Measurements from ENCODE around the gene GAB2.
A peak's percentile ranks its signal among the peaks of the same experiment; 100 is the strongest.
"Not testable (repeated sequence)": the region's sequence is repeated elsewhere in the genome, so short reads cannot be mapped to it uniquely, and the experiment has no call there.

The GAB2 gene

GRCh38 chr11:78357924-78358323 lies 59.7 kb downstream of the GAB2 start:
- H3K9me3 Mint-ChIP-seq = peaks cover 18% of the 10 kb centered on the region
- not testable (repeated sequence) for H3K4me3 Mint-ChIP-seq

GRCh38 chr11:78357425-78357824 lies 60.2 kb downstream of the GAB2 start:
- H3K4me1 Mint-ChIP-seq (ENCODE audit: low read depth) = peaks cover 67% of the 10 kb centered on the region
- H3K4me3 Mint-ChIP-seq = peak overlapping the region; percentile 25
- not testable (repeated sequence) for DNase-seq (ENCODE audit: low spot score); H3K27me3 Mint-ChIP-seq (ENCODE audit: low read depth)
- peaks cover 18% of the 10 kb centered on the region for H3K9me3 Mint-ChIP-seq
- peak overlapping the region; percentile 1 for H3K27ac Mint-ChIP-seq
- peaks cover 61% of the 10 kb centered on the region for H3K36me3 Mint-ChIP-seq (ENCODE audit: low read depth)

More at GRCh38 chr11:78357924-78358323, 59.7 kb downstream of the GAB2 start:
- H3K36me3 Mint-ChIP-seq (ENCODE audit: low read depth) = peaks cover 66% of the 10 kb centered on the region
- H3K27me3 Mint-ChIP-seq (ENCODE audit: low read depth); DNase-seq (ENCODE audit: low spot score); H3K27ac Mint-ChIP-seq: not testable (repeated sequence)
- peaks cover 68% of the 10 kb centered on the region for H3K4me1 Mint-ChIP-seq (ENCODE audit: low read depth)

- peaks cover 57% of the 10 kb centered on the region for H3K36me3 Mint-ChIP-seq (ENCODE audit: low read depth)
- H3K27ac Mint-ChIP-seq; H3K4me3 Mint-ChIP-seq; DNase-seq (ENCODE audit: low spot score); H3K27me3 Mint-ChIP-seq (ENCODE audit: low read depth): not testable (repeated sequence)
- peaks cover 69% of the 10 kb centered on the region for H3K4me1 Mint-ChIP-seq (ENCODE audit: low read depth)
- peaks cover 18% of the 10 kb centered on the region for H3K9me3 Mint-ChIP-seq
These were observed 61.9 kb downstream of the GAB2 start for GRCh38 chr11:78355742-78356141.

GRCh38 chr11:78355309-78355705 lies 62.3 kb downstream of the GAB2 start:
- peaks cover 72% of the 10 kb centered on the region for H3K4me1 Mint-ChIP-seq (ENCODE audit: low read depth)
- H3K27ac Mint-ChIP-seq = peak overlapping the region; percentile 39
- no peak overlapping the region for H3K4me3 Mint-ChIP-seq
- no peaks in the 10 kb centered on the region for H3K27me3 Mint-ChIP-seq (ENCODE audit: low read depth)
- DNase-seq (ENCODE audit: low spot score) = no peak
- peaks cover 57% of the 10 kb centered on the region for H3K36me3 Mint-ChIP-seq (ENCODE audit: low read depth)
- H3K9me3 Mint-ChIP-seq = peaks cover 18% of the 10 kb centered on the region

- peak overlapping the region; percentile 61 for H3K27ac Mint-ChIP-seq
- peaks cover 18% of the 10 kb centered on the region for H3K9me3 Mint-ChIP-seq
- H3K27me3 Mint-ChIP-seq (ENCODE audit: low read depth) = no peaks in the 10 kb centered on the region
- no peak for DNase-seq (ENCODE audit: low spot score)
- H3K4me1 Mint-ChIP-seq (ENCODE audit: low read depth) = peaks cover 73% of the 10 kb centered on the region
- H3K36me3 Mint-ChIP-seq (ENCODE audit: low read depth) = peaks cover 56% of the 10 kb centered on the region
- peak overlapping the region; percentile 35 for H3K4me3 Mint-ChIP-seq
These were observed 63.0 kb downstream of the GAB2 start for GRCh38 chr11:78354408-78355308.

GRCh38 chr11:78351979-78352841 lies 65.4 kb downstream of the GAB2 start:
- Mint-ChIP-seq H3K4me3 (peak overlapping the region; percentile 21), H3K27me3 (ENCODE audit: low read depth) (no peaks in the 10 kb centered on the region), H3K9me3 (peaks cover 8% of the 10 kb centered on the region), H3K36me3 (ENCODE audit: low read depth) (peaks cover 48% of the 10 kb centered on the region), H3K27ac (peak overlapping the region; percentile 68), H3K4me1 (ENCODE audit: low read depth) (peaks cover 77% of the 10 kb centered on the region)
- DNase-seq (ENCODE audit: low spot score) = no peak

- Mint-ChIP-seq H3K4me3 (peak overlapping the region; percentile 12), H3K4me1 (ENCODE audit: low read depth) (peaks cover 77% of the 10 kb centered on the region), H3K27me3 (ENCODE audit: low read depth) (no peaks in the 10 kb centered on the region), H3K27ac (peak overlapping the region; percentile 96), H3K36me3 (ENCODE audit: low read depth) (peaks cover 44% of the 10 kb centered on the region), H3K9me3 (no peaks in the 10 kb centered on the region)
- DNase-seq (ENCODE audit: low spot score) = no peak
These were observed 66.4 kb downstream of the GAB2 start for GRCh38 chr11:78351193-78351592.

GRCh38 chr11:78350646-78351165 lies 66.9 kb downstream of the GAB2 start:
- Mint-ChIP-seq H3K9me3 (no peaks in the 10 kb centered on the region), H3K36me3 (ENCODE audit: low read depth) (peaks cover 46% of the 10 kb centered on the region), H3K27me3 (ENCODE audit: low read depth) (no peaks in the 10 kb centered on the region), H3K4me1 (ENCODE audit: low read depth) (peaks cover 81% of the 10 kb centered on the region), H3K4me3 (peak overlapping the region; percentile 85), H3K27ac (peak overlapping the region; percentile 96)
- no peak for DNase-seq (ENCODE audit: low spot score)

- H3K27me3 Mint-ChIP-seq (ENCODE audit: low read depth) = no peaks in the 10 kb centered on the region
- H3K27ac Mint-ChIP-seq = peak overlapping the region; percentile 96
- DNase-seq (ENCODE audit: low spot score) = no peak
- no peaks in the 10 kb centered on the region for H3K9me3 Mint-ChIP-seq
- H3K4me1 Mint-ChIP-seq (ENCODE audit: low read depth) = peaks cover 83% of the 10 kb centered on the region
- peaks cover 47% of the 10 kb centered on the region for H3K36me3 Mint-ChIP-seq (ENCODE audit: low read depth)
- peak overlapping the region; percentile 85 for H3K4me3 Mint-ChIP-seq
These were observed 67.5 kb downstream of the GAB2 start for GRCh38 chr11:78350091-78350645.

GRCh38 chr11:78349624-78350023 lies 68.0 kb downstream of the GAB2 start:
- peaks cover 43% of the 10 kb centered on the region for H3K36me3 Mint-ChIP-seq (ENCODE audit: low read depth)
- DNase-seq (ENCODE audit: low spot score) = no peak
- no peaks in the 10 kb centered on the region for H3K9me3 Mint-ChIP-seq
- H3K4me1 Mint-ChIP-seq (ENCODE audit: low read depth) = peaks cover 79% of the 10 kb centered on the region
- H3K27me3 Mint-ChIP-seq (ENCODE audit: low read depth) = no peaks in the 10 kb centered on the region
- peak overlapping the region; percentile 96 for H3K27ac Mint-ChIP-seq
- H3K4me3 Mint-ChIP-seq = peak overlapping the region; percentile 85

- Mint-ChIP-seq H3K36me3 (ENCODE audit: low read depth) (peaks cover 44% of the 10 kb centered on the region), H3K4me3 (peak overlapping the region; percentile 85), H3K27me3 (ENCODE audit: low read depth) (no peaks in the 10 kb centered on the region), H3K27ac (peak overlapping the region; percentile 96), H3K9me3 (no peaks in the 10 kb centered on the region), H3K4me1 (ENCODE audit: low read depth) (peaks cover 82% of the 10 kb centered on the region)
- DNase-seq (ENCODE audit: low spot score) = no peak
These were observed 68.5 kb downstream of the GAB2 start for GRCh38 chr11:78349114-78349513.

- DNase-seq (ENCODE audit: low spot score) = no peak
- Mint-ChIP-seq H3K4me1 (ENCODE audit: low read depth) (peaks cover 83% of the 10 kb centered on the region), H3K36me3 (ENCODE audit: low read depth) (peaks cover 47% of the 10 kb centered on the region), H3K9me3 (no peaks in the 10 kb centered on the region), H3K27me3 (ENCODE audit: low read depth) (no peaks in the 10 kb centered on the region), H3K27ac (peak overlapping the region; percentile 70), H3K4me3 (peak overlapping the region; percentile 85)
These were observed 69.7 kb downstream of the GAB2 start for GRCh38 chr11:78347956-78348355.

- no peak for DNase-seq (ENCODE audit: low spot score)
- Mint-ChIP-seq H3K4me1 (ENCODE audit: low read depth) (peaks cover 84% of the 10 kb centered on the region), H3K9me3 (peaks cover 4% of the 10 kb centered on the region), H3K27ac (peak overlapping the region; percentile 42), H3K27me3 (ENCODE audit: low read depth) (no peaks in the 10 kb centered on the region), H3K36me3 (ENCODE audit: low read depth) (peaks cover 54% of the 10 kb centered on the region), H3K4me3 (no peak overlapping the region)
These were observed 70.8 kb downstream of the GAB2 start for GRCh38 chr11:78346799-78347198.
